Measurements from ENCODE around the gene SEPTIN11.

Gene SEPTIN11

DNA sequence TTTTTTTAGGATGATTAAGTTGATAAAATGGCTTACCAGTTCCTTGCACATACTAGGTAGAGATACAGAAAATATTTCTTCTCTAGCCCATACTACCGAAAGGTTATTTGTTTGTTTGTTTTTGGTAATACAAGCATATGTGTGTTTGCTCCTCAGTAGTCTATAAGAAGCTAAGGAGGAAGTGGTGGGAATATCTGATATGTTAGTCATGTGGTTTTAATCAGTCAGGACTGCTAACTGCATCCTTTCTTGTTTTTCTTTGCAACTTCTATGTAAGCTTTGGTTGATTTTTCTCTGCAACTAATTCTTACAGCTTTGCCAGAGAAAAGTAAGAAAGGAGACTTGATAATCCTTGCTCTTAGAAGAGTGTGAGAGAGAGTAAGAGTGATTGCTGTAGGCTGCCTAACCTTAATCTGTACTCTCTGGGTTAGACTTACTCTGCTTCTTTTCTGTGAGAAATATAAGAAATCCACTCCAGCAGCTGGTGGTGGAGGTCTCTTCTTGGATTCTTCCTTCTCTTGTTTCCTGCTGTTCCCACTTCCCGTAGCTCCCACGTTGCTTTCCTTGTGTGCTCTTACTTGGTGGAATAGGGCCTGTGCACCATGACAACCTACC, 28.3 kb downstream of the SEPTIN11 start:
- DNase-seq (ENCODE audit: insufficient read length, low spot score) (no peak), FAIRE-seq (no peak)

GRCh38 chr4:76979236-76979635, 29.7 kb downstream of the SEPTIN11 start:
- DNase-seq (ENCODE audit: insufficient read length, low spot score) (no peak), FAIRE-seq (no peak)

DNA sequence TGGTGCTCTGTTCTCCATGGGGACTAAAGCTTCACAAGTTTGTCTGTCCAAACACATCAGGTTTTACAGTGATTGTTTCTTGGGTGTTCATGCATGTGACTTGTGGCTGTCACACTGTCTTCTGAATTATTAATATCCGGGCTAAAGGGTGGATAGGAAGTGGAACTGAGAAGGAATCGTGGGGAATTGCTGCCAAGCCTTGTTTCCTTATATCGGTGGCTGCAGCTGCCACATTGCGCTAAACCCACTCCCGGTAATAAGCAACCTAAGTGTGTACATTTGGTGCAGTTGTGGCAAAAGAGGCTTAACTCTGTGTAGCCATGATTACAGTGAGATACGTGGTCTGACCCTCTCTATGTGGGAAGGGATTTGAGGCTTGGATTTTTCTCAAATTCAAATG, 30.7 kb downstream of the SEPTIN11 start:
- FAIRE-seq (peak; percentile 49), DNase-seq (ENCODE audit: insufficient read length, low spot score) (no peak)

- DNase-seq (ENCODE audit: insufficient read length, low spot score) (no peak), FAIRE-seq (no peak)
These were observed 32.1 kb downstream of the SEPTIN11 start for GRCh38 chr4:76981644-76982043.

DNA sequence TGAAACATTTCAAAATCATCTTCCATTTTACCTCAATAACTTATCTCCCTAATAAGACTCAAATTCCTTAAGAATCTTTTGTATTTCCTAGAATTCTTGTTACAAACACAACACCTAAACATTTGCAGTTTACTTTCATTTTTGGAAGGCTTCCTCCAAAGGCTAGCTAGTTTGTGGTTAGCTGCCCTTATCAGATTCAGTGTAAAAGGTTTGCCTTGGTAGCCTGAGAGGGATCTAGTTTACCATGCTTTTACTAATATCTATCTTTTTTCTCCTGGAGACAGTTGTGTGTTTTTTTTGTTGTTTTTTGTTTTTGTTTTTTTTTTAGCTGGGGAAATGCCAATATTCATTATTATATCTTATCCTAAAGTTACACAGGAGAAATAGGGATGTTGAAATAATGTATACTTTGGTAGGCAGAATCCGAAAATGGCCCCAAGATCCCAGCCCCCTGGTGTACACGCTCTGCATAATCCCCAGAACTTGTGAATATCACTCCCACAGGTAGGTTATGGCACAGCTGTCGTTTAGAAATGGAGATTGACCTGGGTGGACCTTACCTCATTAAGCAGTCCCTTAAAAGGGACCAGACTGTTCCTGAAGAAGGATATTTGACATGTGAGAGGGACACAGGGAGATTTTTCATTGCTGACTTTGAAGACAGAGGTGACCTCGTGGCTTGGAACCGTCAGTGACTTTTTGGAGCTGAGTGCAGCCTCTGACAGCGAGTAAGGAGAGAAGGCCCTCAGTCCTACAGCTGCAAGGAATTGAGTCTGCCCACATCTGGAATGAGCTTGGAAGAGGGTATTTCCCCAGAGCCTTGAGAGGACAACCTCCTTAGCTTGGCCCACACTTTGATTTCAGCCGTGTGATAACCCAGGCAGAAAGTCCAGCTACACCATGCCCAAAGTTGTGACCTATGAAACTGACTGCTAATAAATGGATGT, 33.4 kb downstream of the SEPTIN11 start:
- DNase-seq (ENCODE audit: insufficient read length, low spot score) (no peak), FAIRE-seq (peak; percentile 81)

GRCh38 chr4:76984127-76984526, 34.6 kb downstream of the SEPTIN11 start:
- peak; percentile 14 for DNase-seq (ENCODE audit: insufficient read length, low spot score)
- FAIRE-seq: no peak

DNA sequence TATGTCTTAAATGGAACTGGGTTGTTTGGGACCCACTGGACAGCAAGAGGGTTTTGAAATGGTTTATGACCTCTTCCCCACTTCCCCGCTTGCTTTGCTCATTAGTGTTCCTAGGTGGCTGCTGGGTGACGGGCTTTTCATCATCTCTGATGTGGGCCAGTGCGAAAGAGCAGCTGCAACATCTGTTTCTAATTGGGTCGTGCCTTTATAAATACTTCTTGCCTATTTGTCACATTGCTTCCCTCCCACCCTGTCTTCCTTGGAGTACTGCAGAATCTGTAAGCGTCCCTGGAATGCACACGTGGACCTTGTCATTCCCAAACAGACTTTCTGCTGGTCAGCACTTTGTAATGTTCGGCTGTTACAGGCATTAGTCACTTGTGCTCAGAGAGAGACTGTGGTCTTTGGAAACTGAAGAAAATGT, 35.2 kb downstream of the SEPTIN11 start:
- FAIRE-seq: no peak
- no peak for DNase-seq (ENCODE audit: insufficient read length, low spot score)

DNA sequence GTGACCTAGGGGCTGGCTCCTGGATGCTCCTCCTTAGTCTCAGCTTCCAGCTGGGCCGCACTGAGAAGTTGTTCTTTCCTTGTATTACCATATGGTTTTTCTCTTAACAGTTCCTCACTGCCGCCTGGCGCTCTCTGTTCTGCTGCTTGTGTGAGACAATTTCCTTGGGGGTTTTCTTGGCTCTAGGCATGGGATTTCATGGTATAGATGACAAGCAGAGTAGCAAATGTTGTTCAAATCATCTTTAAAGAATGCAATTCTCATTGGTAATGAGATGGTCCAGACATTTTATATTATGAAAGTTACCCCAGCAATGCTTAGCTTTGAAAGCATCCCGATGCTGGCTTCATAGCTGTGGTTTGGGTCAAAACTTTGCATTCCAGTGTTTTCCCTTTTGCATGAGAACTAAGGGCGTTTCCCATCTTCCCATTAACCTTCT, 37.6 kb downstream of the SEPTIN11 start:
- no peak for DNase-seq (ENCODE audit: insufficient read length, low spot score)
- no peak for FAIRE-seq

GRCh38 chr4:76987685-76988084, 38.1 kb downstream of the SEPTIN11 start:
- no peak for FAIRE-seq
- DNase-seq (ENCODE audit: insufficient read length, low spot score): no peak

DNA sequence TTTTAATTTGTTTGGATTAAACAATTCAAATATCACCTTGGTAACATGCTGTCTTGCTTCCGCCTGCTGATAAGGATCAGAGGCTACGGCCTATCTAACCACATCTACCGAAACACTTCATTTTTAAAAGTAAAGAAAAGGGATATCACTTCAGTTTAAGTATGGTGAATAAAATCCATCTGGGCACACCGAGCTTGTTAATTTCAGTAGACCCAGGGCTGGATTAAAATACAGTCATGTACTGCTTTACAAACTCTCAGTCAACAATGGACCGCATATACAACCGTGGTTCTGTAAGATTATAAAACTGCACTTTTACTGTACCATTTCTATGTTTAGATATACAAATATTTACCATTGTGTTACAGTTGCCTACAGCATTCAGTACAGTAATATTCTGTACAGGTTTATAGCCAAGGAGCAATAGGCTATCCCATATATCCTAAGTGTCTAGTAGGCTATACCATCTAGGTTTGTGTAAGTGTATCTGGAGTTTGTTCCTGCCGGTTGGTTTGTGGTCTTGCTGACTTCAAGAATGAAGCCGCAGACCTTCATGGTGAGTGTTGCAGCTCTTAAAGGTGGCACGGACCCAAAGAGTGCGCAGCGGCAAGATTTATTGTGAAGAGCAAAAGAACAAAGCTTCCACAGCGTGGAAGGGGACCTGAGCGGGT, 40.0 kb downstream of the SEPTIN11 start:
- no peak for DNase-seq (ENCODE audit: insufficient read length, low spot score)

DNA sequence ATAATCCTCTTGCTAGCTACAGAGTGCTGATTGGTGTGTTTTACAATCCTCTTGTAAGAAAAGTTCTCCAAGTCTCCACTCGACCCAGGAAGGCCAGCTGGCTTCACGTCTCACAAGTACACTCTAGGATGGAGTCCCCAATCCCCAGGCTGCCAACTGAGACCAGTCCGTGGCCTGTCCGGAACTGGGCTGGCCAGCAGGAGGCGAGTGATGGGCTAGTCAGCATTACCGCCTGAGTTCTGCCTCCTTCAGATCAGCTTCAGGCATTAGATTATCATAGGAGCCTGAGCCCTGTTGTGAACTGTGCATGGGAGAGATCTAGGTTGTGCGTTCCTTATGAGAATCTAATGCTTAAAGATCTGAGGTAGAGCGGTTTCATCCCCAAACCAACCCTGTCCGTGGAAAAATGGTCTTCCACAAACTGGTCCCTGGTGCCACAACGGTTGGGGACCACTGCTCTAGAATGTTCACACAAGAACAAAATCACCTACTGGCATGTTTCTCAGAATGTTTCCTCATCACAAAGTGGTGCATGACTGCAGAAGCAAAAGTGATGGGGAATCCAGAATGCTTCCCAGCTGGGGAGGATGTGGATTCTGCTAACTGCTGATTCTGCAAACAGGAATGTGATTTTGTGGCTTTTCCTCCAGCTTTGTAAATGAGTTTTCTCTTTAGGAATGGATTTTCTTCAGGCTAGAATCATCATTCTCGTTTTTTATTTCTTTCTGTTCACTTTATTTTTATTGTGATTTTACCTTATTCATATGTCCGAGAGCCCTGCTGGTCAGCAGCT, 40.9 kb downstream of the SEPTIN11 start:
- no peak for FAIRE-seq

More for the DNA sequence above, 40.0 kb downstream of the SEPTIN11 start:
- no peak for FAIRE-seq

GRCh38 chr4:76991161-76991660, 41.7 kb downstream of the SEPTIN11 start:
- FAIRE-seq: no peak

More for the DNA sequence above, 40.9 kb downstream of the SEPTIN11 start:
- no peak for DNase-seq (ENCODE audit: insufficient read length, low spot score)

GRCh38 chr4:76993787-76994641, 44.5 kb downstream of the SEPTIN11 start:
- FAIRE-seq (peak; percentile 88), DNase-seq (ENCODE audit: insufficient read length, low spot score) (peak; percentile 23)

More at GRCh38 chr4:76991161-76991660, 41.7 kb downstream of the SEPTIN11 start:
- DNase-seq (ENCODE audit: insufficient read length, low spot score): no peak

DNA sequence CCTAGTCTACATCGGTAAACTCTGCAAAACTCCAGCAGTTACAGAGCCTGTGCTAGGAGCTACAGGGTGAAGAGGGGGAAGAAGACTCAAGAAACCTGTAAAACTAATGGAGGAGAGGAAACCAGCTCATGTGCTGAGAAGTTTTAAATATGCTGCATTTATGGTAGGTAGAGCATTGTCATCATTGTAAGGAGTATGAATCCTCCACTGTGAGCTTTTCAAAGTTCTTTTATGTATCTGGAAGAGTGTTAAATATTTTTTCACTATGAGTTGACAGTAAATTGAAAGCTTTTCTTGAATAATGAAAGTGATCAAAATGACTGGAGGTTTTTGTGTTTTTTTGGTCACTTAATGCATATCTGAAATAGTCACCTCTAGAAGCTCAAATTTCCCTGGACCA, 46.2 kb downstream of the SEPTIN11 start:
- DNase-seq (ENCODE audit: insufficient read length, low spot score) (no peak), FAIRE-seq (no peak)

- DNase-seq (ENCODE audit: insufficient read length, low spot score) (no peak), FAIRE-seq (no peak)
These were observed 46.9 kb downstream of the SEPTIN11 start for GRCh38 chr4:76996445-76996844.

DNA sequence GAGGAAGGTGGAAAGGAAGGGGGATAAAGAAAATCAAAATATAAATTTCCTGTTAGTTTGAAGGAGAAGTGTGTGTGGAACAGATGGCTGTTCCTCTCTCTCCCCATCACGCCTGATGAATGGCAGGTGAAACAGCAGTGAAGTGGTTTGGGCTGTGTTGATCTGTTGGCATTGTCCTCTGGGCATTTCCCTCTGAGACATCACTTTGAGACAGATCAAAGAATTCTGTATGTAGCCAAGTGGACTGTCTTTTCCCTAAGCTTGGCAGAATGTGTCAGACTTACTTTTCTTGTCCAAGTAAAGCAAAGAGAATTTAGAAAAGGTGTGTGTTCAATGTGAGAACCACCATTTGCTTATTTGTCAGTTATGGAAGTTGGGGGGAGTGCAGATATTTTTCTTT, 47.5 kb downstream of the SEPTIN11 start:
- DNase-seq (ENCODE audit: insufficient read length, low spot score): no peak
- no peak for FAIRE-seq

DNA sequence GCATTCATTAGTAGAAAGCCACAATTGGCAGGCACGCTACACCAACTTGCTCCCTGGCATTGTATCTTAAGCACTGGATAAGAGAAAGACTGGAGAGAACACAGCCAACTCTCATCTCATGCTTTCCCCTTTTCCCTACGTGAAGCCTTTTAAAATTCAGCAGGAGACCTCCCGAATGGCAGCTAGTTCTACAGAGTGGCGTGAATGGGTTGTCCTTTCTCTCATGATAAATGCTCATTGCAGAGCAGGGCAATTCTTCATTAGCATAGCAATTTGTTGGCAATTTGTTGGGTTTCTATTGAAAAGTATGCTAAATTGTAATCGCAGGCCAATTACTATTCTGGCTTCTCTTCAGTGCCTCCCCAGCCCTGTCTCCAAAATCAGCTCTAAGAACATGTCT, 48.0 kb downstream of the SEPTIN11 start:
- FAIRE-seq: no peak
- no peak for DNase-seq (ENCODE audit: insufficient read length, low spot score)

DNA sequence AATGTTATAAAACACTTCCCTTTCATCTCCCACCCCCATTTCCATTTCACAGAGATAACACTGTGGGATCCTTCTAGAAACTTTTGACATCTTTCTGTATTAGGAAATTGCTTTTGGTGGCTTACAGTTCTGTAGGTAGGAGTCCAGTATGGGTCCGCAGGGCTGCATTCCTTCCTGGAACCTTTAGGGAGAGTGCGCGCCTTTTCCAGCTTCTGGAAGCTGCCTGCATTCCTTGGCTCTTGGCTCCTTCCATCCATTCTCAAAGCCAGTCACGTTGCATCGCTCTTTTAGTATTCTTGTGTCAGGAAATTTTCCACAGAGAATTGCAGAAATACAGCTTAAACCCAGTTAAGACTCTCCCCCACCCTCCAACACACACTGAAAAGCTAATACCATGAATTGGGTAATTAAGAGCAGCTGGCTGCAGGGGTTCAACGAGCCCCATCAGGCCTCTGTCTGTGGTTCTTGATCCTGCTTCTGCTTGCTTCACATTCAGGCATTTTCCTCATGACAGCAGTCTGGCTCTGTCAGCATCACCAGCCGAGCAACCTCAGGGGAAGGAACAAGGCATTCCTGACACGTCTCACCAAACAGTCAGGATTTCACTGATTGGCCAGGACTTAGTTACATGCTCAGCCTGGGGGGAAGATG, 48.8 kb downstream of the SEPTIN11 start:
- DNase-seq (ENCODE audit: insufficient read length, low spot score) (no peak), FAIRE-seq (no peak)

All from GM19239 (cell line).